GM21717 (cell line): ENCODE results near the gene CCDC71L.

Source experiments
- ATAC-seq: cut with Tn5 transposase; IDR thresholded peaks from one replicate; pipeline ENCODE4 v1.9.1; 2021; ENCODE audit warnings: mild to moderate bottlenecking, moderate library complexity; ENCODE audit not compliant: unreplicated experiment

CCDC71L gene

DNA sequence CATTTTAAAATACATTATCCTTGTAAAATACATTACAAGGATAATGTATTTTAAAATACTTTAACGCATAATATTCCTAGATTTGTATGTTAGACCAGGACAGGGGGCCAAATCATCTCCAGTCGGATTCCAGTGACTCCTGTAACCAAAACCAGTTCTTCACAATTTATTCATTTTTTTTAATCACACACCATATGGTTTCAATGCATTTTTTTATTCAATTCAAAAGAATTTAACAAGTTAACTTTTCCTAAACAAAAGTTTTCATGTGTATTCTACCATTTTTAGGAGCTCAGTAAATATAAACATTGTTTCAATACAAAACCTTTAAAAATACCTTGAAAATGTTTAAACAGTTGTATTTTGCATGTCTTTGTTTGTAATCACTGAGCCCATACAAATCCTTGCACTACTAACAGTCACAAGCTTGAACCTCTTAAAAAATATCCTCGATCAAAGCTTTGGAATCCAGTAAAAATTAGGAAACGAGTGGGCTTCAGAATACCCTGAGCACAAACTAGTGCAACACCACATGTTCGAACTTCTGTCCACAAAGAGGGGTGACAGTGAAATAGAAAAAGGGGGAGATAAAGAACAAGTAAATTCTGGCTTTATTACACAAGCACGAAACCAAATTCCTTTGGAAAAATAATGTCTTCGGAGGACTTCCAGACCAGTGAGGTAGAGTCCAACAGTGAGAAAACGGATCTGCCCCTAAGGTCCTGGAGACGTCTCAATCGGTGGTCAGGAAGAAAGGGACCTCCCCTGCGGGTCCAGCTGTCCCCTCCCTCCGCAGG is 1.6 kb downstream of the CCDC71L start:
- no peak for ATAC-seq

DNA sequence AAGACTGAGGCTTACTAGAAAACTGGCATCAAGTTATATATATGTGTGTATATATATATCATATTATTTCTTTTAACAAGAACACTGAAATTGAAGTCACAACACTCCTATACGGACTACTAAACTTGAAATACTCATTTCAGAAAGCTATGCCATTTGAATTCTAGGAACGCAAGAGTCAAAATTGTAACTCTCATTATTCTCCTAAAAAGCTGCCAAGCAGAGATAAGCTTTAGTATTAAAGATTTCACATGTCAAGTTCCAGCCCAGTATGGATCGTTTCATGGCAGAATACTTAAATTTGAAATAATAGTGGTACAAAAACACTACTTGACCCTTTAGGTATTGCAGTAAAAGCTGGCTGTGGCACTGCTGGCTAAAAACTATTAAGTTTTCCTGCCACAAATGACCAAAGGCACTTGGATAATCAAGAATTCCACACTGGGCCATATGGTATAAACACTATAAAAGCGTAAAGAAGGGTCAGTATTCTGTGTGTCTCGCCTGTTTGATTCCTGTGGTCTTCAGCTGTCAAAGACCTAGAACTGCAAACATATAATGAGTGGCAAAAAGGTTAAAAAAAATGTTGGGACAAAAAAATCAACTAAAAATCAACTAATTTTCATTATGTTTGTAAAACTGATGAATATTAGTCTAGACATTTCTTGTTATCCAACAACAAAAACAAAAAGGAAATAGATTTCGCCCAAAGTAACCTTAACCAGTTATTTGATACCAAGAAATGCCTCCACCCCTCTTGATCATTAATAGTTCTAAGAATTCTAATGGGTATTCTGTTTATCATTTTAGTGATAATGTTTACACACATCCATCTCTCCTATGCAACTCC is 2.4 kb downstream of the CCDC71L start:
- ATAC-seq, result no peak

DNA sequence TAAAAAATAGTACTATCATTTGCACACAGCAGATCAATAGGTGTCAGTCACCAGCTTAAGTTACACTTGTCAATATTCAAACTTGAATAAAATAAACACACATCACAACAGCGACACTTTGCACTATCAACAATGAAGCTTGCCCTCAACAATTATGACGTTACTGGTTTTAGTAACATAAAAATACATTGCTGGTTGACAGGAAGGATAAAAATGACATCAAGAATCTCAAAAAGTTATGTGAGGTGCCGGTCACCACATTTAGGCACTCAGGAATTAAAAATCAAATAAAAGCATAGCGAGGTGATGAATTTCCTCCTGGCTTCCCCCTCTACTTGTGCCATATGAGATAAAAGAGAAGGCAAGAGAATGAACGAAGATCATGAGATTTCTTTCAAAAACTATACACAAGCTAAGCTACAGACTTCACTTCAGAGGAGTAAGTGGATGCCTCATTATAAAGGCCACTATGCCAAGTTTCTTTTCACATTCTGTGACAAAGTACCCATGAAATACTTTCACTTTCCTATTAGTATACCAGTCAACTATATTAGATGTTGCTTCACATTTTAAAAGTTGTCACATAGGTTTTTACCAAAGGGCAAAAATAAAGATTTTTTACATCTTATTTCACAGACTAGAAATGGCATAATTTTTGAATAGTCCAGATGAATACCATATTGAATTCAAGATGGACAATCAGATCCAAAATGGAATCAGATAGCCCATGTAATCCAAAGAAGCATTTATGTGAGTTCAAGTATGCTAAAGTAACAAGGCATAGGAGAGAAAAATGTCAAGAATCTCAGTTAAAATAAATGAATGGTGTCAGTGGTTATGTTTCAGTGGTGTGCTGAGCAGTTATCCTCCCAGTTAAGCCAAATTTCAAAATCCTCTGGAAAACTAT is 3.6 kb downstream of the CCDC71L start:
- no peak for ATAC-seq

DNA sequence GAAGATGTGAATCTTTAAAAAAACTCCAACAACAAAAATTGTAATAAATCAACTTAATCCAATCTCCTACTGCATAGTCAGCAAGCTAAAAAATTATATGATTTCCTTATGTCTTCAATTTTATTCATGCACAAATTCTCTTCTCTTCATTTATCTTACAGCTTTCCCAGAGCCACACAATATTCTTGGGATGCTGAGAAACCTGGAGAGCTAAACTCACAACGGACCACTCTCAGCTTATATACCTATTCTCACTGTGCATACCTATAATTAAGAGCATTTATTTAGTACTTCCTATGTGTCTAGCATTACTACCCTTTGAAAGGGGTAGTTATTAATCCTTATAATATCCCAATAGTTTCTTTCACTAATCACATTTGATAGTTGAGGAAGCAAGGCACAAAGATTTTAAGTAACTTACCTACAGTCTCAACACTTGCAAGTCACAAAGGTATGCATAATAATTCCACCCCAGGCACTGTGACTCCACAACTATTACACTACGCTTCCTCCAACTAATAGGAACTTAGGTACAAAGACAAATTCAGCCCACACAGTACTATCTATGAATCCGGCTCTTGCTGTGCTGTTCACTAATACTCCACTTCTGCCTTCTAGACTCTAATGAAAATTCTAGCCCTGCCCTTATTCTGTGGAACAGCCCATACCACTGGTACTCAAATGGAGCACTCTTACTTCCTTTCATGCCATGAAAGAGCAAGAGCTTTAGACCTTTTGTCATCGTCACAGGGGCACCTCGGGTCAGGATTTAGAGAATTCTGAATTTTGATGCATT is 5.1 kb downstream of the CCDC71L start:
- ATAC-seq, result no peak

DNA sequence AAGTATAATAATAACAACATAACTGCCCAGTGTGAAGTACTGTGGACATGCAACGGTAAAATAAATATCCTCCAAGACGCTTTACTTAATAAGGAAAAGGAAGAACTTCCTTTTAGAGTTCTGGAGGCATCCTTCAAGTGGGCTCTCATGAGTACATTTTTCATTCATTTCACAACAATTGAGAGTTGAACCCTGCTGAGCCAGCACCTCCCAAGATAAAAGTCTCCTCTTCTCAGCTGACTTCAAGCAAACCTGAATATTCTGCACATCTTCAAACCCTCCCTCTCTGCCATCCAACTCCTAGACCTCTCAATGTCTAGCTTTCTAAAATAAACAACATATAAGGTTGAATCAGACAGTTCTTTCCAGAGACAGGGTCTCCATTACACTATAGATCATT is 7.5 kb downstream of the CCDC71L start:
- ATAC-seq, result no peak

DNA sequence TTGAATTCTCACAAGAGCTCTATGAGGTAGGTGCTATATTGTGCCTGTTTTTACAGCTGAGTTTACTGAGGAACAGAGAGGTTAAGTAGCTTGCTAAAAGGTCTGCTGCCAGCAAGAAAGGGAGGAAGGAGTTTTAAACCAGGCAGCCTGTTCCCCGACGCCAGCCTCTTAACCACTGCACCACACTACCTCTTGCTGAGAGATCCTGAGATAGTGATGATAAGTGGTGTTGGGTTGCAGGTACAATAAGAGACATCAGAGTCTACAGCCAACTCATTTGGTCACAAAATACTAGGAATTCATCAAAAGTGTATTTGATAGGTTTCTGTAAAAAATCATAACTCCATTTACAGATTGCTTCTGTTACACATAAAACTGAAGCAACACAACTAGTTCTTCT is 8.0 kb downstream of the CCDC71L start:
- ATAC-seq, result no peak

DNA sequence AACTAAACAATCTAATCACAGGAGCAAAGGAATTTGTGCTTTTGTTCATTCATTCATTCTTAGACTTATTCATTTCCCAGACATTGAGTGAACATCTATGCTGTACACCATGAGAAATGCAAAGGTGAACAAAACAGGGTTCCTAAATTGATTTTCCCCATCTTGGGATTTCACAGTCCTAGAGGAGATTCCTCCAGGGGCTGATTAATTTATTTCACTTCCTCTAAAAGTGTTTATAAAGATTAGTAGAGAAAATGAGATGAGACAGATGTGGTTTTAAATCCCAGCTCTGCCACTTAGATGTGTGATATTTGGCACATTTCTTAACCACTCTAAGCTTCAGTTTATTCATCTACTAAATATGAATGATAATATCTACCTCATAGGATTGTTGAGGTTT is 8.9 kb downstream of the CCDC71L start:
- ATAC-seq, result no peak

DNA sequence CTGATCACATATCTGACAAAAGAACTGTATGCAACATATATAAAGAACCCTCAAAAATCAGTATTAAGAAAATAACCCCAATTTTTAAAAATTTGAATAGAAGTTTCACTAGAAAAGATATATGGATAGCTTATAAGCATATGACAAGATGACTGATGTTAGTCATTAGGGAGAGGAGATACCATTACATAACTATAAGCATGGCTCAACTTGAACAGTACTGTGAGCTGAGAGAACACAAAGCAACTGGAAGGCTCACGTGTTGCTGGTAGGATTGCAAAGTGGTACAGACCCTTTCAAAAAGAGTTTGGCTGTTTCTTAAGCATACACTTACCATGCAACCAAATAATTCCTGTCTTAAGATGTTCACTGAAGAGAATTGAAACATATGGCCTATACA is 14.7 kb downstream of the CCDC71L start:
- ATAC-seq, result no peak

DNA sequence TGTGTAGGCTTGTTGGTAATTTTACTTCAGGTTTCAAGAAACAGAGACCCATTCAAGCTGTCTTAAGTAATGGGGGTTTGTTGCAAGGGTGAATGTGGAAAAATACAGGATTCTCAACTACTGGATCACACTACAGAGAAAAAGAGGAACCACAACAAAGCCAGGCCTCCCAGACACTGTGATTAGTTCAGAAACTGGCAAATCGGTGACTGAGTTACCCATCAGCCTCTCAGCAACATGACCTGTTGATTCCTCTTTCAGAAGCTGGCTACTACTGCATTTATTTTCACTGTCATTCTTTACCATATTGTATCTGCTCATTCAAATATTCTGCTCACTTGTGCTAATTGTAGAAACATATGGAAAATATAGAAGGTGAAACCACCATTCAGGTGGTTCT is 16.0 kb downstream of the CCDC71L start:
- no peak for ATAC-seq

DNA sequence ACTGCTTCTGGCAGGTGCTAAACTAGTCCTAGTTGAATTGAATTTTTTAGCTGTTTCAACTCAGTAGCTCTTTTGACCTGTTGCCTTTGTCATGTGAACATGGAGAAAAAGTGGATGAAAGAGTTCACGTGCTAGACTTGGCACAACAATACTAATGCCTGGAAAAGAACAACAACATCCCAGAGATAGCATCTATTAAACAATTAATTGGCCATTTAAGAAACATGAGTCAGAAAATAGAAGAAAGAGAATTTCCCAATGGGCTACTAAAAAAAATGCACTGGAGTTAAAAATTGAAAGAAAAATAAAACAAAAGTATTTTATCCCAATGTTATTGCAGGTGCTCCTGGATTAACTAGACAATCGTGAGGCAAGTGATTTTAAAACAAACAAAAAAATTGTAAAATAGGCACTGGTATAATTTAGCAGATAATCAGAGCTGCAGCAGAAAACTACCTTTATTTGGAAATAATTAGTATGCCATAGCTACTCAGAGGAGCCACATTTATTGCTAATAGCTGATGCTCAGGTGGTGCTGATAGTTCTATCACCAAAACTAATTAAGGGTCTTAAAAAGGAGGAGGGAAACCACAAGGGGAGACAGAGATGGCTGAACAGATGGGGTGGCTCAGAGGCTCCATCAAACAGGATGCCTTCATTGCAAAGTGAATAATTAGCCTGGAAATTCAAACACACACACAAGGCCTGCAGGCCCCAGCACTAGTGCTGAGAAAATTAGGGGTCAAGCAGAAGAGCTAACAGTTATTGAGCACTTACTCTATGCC is 17.6 kb downstream of the CCDC71L start:
- no peak for ATAC-seq

DNA sequence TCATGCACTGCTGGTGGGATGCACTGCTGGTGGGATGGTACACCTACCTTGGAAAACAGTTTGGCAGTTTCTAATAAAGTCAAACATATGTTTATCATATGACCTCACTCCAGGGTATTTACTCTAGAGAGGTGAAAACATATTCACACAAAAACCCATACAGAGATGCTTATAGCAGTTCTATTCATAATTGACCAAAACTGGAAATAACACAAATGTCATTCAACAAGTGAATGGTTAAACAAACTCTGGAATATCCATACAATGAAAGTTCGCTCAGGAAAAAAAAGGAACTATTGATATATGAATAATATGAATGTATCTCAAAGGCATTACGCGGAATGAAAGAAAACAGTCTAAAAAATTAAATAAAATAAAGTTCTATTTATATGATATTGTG is 19.5 kb downstream of the CCDC71L start:
- no peak for ATAC-seq

DNA sequence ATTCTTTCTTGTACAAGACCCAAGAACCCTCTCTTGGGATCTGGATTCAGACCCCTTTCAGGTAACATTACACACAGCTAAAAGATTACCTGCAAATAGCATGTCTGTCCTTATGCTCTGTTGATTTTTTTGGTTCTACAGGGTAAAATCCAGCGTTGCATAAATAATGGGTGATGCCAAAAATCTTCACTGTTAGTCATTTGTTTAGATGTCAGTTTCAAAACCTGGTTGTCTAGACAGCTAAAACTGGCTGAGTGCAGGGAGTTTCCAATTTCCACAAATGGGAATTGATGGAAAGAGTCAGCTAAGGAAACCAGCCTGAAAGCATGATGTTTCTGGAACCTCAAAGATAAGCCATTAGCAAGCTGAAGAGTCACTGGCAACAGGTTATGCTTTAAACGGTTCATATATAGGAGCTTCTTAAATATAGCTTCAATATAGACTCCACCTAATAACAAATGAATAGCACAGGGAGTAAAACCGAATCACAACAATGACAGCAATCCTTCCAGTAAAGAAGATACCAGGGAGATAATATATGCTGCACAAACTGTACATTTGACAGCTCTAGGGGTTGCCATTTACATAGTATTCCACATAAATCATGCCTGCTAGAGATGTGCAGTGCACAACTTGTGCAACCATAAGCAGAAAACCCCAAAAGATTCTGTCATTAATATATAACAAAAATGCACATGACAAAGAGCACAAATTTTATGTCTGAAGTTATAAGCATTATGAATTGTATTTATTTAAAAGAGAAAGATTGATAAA is 20.4 kb downstream of the CCDC71L start:
- no peak for ATAC-seq

DNA sequence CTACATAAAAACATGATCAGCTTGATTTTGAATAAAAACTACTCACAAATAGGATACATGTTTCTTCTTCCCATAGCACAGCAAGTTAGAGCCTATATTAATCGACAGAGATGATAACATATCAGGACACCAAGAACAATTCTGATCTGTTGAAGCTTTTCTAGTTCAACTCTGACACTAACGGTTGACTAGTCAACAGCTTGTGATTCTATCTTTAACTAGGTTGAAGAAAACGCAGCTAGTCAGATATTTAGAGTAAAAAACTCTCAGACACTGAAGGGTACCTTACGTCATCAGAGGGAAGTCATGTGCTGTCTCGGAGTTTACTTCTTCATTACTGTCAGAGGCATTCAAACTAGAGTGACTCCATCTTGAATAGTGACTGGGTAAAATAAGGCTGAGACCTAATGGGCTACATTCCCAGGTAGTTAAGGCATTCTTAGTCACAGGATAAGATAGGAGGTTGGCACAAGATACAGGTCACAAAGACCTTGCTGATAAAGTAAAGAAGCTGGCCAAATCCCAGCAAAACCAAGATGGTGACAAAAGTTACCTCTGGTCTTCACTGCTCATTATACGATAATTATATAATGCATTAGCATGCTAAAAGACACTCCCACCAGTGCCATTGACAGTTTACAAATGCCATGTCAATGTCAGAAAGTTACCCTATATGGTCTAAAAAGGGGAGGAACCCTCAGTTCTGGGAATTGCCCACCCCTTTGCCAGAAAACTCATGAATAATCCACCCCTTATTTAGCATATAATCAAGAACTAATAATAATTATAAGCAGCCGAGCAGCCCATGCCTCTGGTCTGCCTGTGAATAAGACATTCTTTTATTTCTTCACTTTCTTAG is 21.3 kb downstream of the CCDC71L start:
- no peak for ATAC-seq

DNA sequence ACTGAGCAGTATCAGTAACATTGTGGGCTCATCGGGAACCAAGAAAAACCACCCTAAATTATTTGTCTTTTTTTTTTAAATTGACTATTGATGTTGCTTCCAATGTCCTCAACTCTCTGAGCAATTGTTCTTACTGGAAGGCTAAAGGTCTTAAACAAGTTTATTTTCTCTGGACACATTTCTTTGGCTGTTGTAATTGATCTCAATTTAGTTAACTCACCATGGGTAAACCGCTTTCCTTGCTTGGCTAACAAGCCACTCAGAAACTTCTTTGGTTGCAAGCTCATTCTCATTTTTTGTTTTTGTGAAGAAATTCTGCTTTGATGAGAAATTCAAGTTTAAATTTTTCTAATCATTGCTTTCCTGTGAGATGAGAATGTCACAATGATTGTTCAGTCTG is 25.5 kb downstream of the CCDC71L start:
- ATAC-seq, result no peak

DNA sequence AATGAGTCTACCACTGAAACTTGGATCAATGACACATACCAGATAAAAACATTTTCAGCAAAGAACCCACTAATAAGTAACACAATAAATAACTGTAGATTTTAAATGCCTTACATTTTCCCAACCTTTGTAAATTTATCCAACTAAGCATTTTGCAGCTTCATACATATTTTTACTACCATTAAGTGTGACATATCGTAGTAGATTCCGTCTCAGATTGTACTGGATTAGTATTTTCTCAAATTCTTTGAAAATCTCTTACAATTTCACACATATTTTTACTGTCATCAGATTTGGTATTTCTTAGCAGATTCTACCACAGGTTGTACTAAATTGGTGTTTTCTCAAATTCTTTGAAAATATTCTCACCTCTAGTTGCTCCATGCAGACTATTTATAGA is 26.0 kb downstream of the CCDC71L start:
- no peak for ATAC-seq

DNA sequence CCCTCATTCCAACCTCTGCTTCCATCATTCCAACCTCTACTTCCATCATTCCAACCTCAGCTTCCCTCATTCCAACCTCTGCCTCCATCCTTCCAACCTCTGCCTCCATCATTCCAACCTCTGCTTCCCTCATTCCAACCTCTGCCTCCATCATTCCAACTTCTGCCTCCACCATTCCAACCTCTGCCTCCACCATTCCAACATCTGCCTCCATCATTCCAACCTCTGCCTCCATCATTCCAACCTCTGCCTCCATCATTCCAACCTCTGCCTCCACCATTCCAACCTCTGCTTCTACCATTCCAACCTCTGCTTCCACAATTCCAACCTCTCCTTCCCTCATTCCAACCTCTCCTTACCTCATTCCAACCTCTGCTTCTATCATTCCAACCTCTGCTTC is 30.3 kb downstream of the CCDC71L start:
- no peak for ATAC-seq

DNA sequence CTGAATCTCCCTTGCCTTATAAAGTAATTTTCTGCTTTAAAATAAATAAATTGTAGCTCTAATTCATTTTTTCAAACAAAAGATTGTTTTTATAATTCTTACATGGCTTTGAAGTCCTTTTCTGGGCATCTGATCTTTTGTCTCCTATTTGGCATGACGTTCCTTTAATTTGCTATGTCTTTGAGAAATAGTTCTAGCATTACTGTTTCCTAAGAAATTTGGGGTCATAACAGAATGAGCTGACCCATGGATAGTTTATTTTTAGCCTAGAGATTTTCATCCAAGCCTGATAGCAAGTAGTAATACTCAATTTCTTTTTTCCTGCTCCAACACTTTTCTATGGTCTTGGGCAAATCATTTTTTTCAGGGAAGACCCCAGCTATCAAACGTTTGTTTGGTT is 31.4 kb downstream of the CCDC71L start:
- ATAC-seq, result no peak
